Keratinocyte (primary cell): ENCODE data around the gene SMIM14. TPM values are rescaled to one million over a fixed set of nuclear protein-coding genes. Genes with fewer than 3 reads are reported as not detected.

Source experiments
- DNase-seq: peaks from one replicate; pipeline ENCODE4 v3.0.0-alpha.2; 2011; ENCODE audit warnings: low read depth, missing footprints, low spot score
- FAIRE-seq: peaks from 2 replicates; lab custom pipeline; 2011; peaks lifted over from hg19 to GRCh38; lab: Jason Lieb, UNC
- H2AFZ ChIP-seq: 2 replicates; pipeline ENCODE4 v1.6.0; 2012; ENCODE audit warnings: low read length, control low read depth, inconsistent platforms; ENCODE audit not compliant: control insufficient read depth
- H3K27ac ChIP-seq: 2 replicates; pipeline ENCODE4 v1.5.1; 2011; ENCODE audit warnings: low read length; ENCODE audit not compliant: control insufficient read depth, insufficient read depth
- H3K27me3 ChIP-seq: 3 replicates; pipeline ENCODE4 v1.6.0; 2011; ENCODE audit warnings: low read length; ENCODE audit not compliant: control insufficient read depth, insufficient read depth; ENCODE audit errors: extremely low read depth
- H3K36me3 ChIP-seq, 2 experiments: 2 replicates in 1 of 2; 3 replicates in 1 of 2; pipeline ENCODE4 v1.5.1; 2011; ENCODE audit warnings: low read length in 2 of 2, mild to moderate bottlenecking in 1 of 2; ENCODE audit not compliant: control insufficient read depth in 2 of 2, insufficient read depth in 2 of 2; ENCODE audit errors: extremely low read depth in 1 of 2
- H3K4me1 ChIP-seq: 3 replicates; pipeline ENCODE4 v1.5.1; 2011; ENCODE audit warnings: low read length; ENCODE audit not compliant: control insufficient read depth, insufficient read depth; ENCODE audit errors: extremely low read depth
- H3K4me2 ChIP-seq: 3 replicates; pipeline ENCODE4 v1.6.0; 2011; ENCODE audit warnings: low read depth, low read length; ENCODE audit not compliant: control insufficient read depth, insufficient read depth; ENCODE audit errors: extremely low read depth
- H3K4me3 ChIP-seq, 3 experiments: fragments of 200-600 bp in 1 of 3; sonication (generic) in 1 of 3; 2 replicates in 2 of 3; 3 replicates in 1 of 3; pipeline ENCODE4 v1.5.1; 2011 to 2016; ENCODE audit warnings: low read length in 3 of 3, mild to moderate bottlenecking in 3 of 3, control low read depth in 2 of 3, inconsistent platforms in 1 of 3, low read depth in 1 of 3, mixed read lengths in 1 of 3, mixed run types in 1 of 3, moderate library complexity in 1 of 3; ENCODE audit not compliant: control insufficient read depth in 2 of 3, insufficient read depth in 2 of 3; ENCODE audit errors: extremely low read depth in 1 of 3
- H3K79me2 ChIP-seq: 2 replicates; pipeline ENCODE4 v1.6.0; 2012; ENCODE audit warnings: low read length; ENCODE audit not compliant: control insufficient read depth, insufficient read depth
- H3K9ac ChIP-seq: 3 replicates; pipeline ENCODE4 v1.6.0; 2011; ENCODE audit warnings: low read length; ENCODE audit not compliant: control insufficient read depth, insufficient read depth; ENCODE audit errors: extremely low read depth
- H3K9me1 ChIP-seq: 3 replicates; pipeline ENCODE4 v1.6.0; 2011; ENCODE audit warnings: low read length; ENCODE audit not compliant: control insufficient read depth, insufficient read depth; ENCODE audit errors: extremely low read depth
- H3K9me3 ChIP-seq: 2 replicates; pipeline ENCODE4 v1.5.1; 2012; ENCODE audit warnings: low read depth, low read length; ENCODE audit not compliant: control insufficient read depth
- H4K20me1 ChIP-seq: 3 replicates; pipeline ENCODE4 v1.6.0; 2011; ENCODE audit warnings: low read length; ENCODE audit not compliant: control insufficient read depth, insufficient read depth; ENCODE audit errors: extremely low read depth
- EZH2 ChIP-seq: IDR thresholded peaks from one replicate; pipeline ENCODE4 v1.6.1; 2012; ENCODE audit warnings: inconsistent platforms, mild to moderate bottlenecking, low read length, moderate library complexity
- dilution Hi-C: fragments of 300-500 bp; cut with MboI; formaldehyde crosslinking; loops from one replicate; pipeline ENCODE4 v1.7.0; 2020; ENCODE audit warnings: low sequenced_read_pairs; ENCODE audit not compliant: extremely low pct_ligation_motif_present
- polyA plus RNA-seq, 5 experiments: library from polyadenylated mRNA; depleted of rRNA in 3 of 5; stranded (reverse) in 3 of 5; stranded (forward) in 1 of 5; unstranded in 1 of 5; fragments of >200 nt; gene quantifications; 1 replicate in 1 of 5; 2 replicates in 3 of 5; 3 replicates in 1 of 5; pipeline versions ENCODE4 v1.2.1 to v1.2.3, GENCODE V29; 2011 to 2012; ENCODE audit warnings: missing spikeins in 2 of 5, low read depth in 1 of 5, low replicate concordance in 1 of 5
- TF ChIP-seq, protein P1 (sequence below), 3 experiments: IDR thresholded peaks in 1 of 3; conservative IDR thresholded peaks in 1 of 3; optimal IDR thresholded peaks in 1 of 3; 2 replicates in 2 of 3; 3 replicates in 1 of 3; pipeline versions ENCODE3 to v1.5.1; 2011; ENCODE audit warnings: low read length in 3 of 3, mild to moderate bottlenecking in 3 of 3, moderate library complexity in 2 of 3, control low read depth in 1 of 3, inconsistent platforms in 1 of 3; ENCODE audit not compliant: insufficient read depth in 2 of 3; ENCODE audit errors: extremely low read depth in 1 of 3

Gene SMIM14
- polyA plus RNA-seq, 1 donor (not counting 4 experiments of a cell fraction or from before 2014, with no cell fraction given) = 13.9 TPM

DNA sequence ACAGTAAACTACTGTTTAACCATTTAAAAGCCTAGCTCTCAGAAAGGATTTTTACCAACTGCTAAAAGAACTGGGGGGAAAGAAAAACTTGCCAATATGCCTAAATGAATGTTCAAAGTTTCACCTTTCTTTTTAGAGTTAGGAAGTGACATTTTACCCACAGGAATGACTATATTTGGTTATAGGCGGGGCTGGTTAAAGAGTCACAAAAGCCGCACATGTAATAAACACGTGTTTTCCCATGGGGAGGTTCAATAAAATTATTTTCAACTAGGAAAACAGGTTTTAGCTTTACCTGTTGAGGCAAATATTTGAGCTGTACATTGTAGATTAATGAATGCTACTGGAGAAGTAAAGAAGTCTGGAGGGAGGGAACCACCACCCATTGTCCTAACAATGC is 69.9 kb downstream of the SMIM14 start:
- Histone ChIP-seq H3K4me3 (peak overlapping the region; percentile 3 to 62 (median 56)), H2AFZ (peak overlapping the region; percentile 88), H4K20me1 (no peaks in the 10 kb centered on the region), H3K9me1 (no peaks in the 10 kb centered on the region), H3K36me3 (no peaks in the 10 kb centered on the region), H3K79me2 (no peaks in the 10 kb centered on the region), H3K27me3 (no peaks in the 10 kb centered on the region), H3K4me1 (peaks cover 25% of the 10 kb centered on the region), H3K4me2 (peak overlapping the region; percentile 78), H3K27ac (peak overlapping the region; percentile 91), H3K9me3 (no peaks in the 10 kb centered on the region), H3K9ac (peak overlapping the region; percentile 76)
- no peak for TF ChIP-seq EZH2
- TF ChIP-seq, protein P1, sequence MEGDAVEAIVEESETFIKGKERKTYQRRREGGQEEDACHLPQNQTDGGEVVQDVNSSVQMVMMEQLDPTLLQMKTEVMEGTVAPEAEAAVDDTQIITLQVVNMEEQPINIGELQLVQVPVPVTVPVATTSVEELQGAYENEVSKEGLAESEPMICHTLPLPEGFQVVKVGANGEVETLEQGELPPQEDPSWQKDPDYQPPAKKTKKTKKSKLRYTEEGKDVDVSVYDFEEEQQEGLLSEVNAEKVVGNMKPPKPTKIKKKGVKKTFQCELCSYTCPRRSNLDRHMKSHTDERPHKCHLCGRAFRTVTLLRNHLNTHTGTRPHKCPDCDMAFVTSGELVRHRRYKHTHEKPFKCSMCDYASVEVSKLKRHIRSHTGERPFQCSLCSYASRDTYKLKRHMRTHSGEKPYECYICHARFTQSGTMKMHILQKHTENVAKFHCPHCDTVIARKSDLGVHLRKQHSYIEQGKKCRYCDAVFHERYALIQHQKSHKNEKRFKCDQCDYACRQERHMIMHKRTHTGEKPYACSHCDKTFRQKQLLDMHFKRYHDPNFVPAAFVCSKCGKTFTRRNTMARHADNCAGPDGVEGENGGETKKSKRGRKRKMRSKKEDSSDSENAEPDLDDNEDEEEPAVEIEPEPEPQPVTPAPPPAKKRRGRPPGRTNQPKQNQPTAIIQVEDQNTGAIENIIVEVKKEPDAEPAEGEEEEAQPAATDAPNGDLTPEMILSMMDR (optimal IDR thresholded peaks at IDR 0.05 in 1 of 3, IDR thresholded peaks at IDR 0.05 in 1 of 3, conservative IDR thresholded peaks at IDR 0.05 in 1 of 3; ENCODE audit: extremely low read depth in 1 of 3, insufficient read depth in 2 of 3, low read length in 3 of 3) = no peak
- FAIRE-seq (no peak), DNase-seq (peak; percentile 28)
- dilution Hi-C loops = no loop called here

- Histone ChIP-seq H3K4me3 (no peak overlapping the region), H3K79me2 (no peaks in the 10 kb centered on the region), H3K4me1 (peaks cover 25% of the 10 kb centered on the region), H3K4me2 (peak overlapping the region; percentile 20), H3K36me3 (no peaks in the 10 kb centered on the region), H3K9me1 (no peaks in the 10 kb centered on the region), H3K9me3 (no peaks in the 10 kb centered on the region), H2AFZ (peak overlapping the region; percentile 68), H3K27me3 (no peaks in the 10 kb centered on the region), H4K20me1 (no peaks in the 10 kb centered on the region), H3K9ac (no peak overlapping the region), H3K27ac (peak overlapping the region; percentile 72)
- dilution Hi-C loops = no loop called here
- FAIRE-seq (peak; percentile 48), DNase-seq (peak; percentile 54)
- TF ChIP-seq, protein P1 (optimal IDR thresholded peaks at IDR 0.05 in 1 of 3, IDR thresholded peaks at IDR 0.05 in 1 of 3, conservative IDR thresholded peaks at IDR 0.05 in 1 of 3; ENCODE audit: extremely low read depth in 1 of 3, insufficient read depth in 2 of 3, low read length in 3 of 3) = no peak
- TF ChIP-seq EZH2 = no peak
Measured at GRCh38 chr4:39565878-39566600, 72.6 kb downstream of the SMIM14 start.
